ENCODE data around the gene ARG2. TPM values are rescaled to one million over a fixed set of nuclear protein-coding genes. Genes with fewer than 3 reads are reported as not detected.

Gene ARG2
- total and polyA plus RNA-seq, 9 of the 15 experiments (the other 6 are each of a cell fraction or from before 2014, with no cell fraction given) = 6.2 to 75.0 (median 17.8) TPM

DNA sequence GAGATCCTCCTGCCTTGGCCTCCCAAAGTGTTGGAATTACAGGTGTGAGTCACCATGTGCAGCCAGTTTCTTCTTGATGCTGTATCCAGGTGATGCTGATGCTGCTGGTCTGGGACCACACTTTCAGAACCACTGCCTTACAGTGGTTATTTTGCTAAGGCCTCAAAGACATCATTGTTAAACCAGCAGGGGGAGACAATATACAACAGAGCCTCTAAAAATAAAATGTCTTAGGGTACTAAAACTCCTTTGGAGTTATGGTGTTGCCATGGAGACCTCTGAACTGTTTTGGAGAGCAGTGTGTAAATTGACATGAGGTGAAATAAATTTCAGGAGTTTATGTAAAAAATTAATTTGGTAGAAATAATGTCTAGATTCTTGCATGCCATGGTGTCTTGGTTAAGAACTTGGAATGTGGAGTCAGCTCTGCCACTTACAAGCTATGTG lies 1.1 kb upstream of the ARG2 start:
- Histone ChIP-seq H4K20me1 (replicated peaks; ENCODE audit: control insufficient read depth, insufficient read depth, low read length) (no peaks in the 10 kb centered on the region), H3K9me1 (ENCODE audit: control insufficient read depth, insufficient read depth, low read length) (no peaks in the 10 kb centered on the region), H3K9me3 (replicated peaks; ENCODE audit: control insufficient read depth, insufficient read depth, low read depth, low read length) (no peaks in the 10 kb centered on the region), H3K36me3 (ENCODE audit: control insufficient read depth, insufficient read depth, low read length) (no peaks in the 10 kb centered on the region; the same call in 2 of the 3 replicates), H3K27me3 (ENCODE audit: control insufficient read depth in 2 of 2, insufficient read depth in 2 of 2, low read length in 2 of 2) (no peaks in the 10 kb centered on the region), H2AFZ (ENCODE audit: low read depth, low read length) (no peak overlapping the region), H3K4me1 (replicated peaks in 1 of 2; ENCODE audit: control insufficient read depth in 2 of 2, insufficient read depth in 2 of 2, low read length in 2 of 2) (peaks cover 14 to 25% of the 10 kb centered on the region in 2 experiments; a peak in 4 of 5 replicates), H3K79me2 (ENCODE audit: control insufficient read depth, insufficient read depth, low read length) (peaks cover 4% of the 10 kb centered on the region; the same call in 2 of the 3 replicates), H3K4me2 (ENCODE audit: insufficient read depth, low read length) (no peak overlapping the region), H3K27ac (ENCODE audit: extremely low read depth, low read depth, low read length) (peak overlapping the region; percentile 58; the same call in 1 of the 3 replicates), H3K4me3 (no peak overlapping the region), H3K9ac (ENCODE audit: insufficient read depth in 1 of 2, low read depth in 2 of 2, low read length in 2 of 2) (no peak overlapping the region)
- ATAC-seq (peak; percentile 68), DNase-seq (ENCODE audit: extremely low read depth in 1 of 4, low spot score in 3 of 4) (peak; percentile 42 to 68 (median 48)), FAIRE-seq (peak; percentile 40)
- ChIA-PET CTCF (ENCODE audit: low intra/inter-chr PET ratio) (interaction anchor here (1.0 to 3.3 kb wide), 3 partner anchors 46 to 86 kb away, joined by 4 to 19 read pairs (median 14); no protein-coding TSS in a partner anchor), POLR2A (interaction anchor here (0.6 to 1.9 kb wide), 6 partner anchors 14 to 155 kb away, joined by 3 to 6 read pairs (median 4); no protein-coding TSS in a partner anchor)
- intact Hi-C loops (cut with micrococcal nuclease) = loop anchor here (1.0 kb wide), 2 partner anchors 49 to 86 kb away; no protein-coding TSS in a partner anchor
- in situ Hi-C loops (cut with MboI) = no loop called here
- no TSS peak for BruUV-seq (replicated peaks)
- peak; percentile 67 for TF ChIP-seq SMC3 (conservative IDR thresholded peaks at IDR 0.05; ENCODE audit: insufficient read depth, low read depth, low read length)
- TF ChIP-seq, protein P1, sequence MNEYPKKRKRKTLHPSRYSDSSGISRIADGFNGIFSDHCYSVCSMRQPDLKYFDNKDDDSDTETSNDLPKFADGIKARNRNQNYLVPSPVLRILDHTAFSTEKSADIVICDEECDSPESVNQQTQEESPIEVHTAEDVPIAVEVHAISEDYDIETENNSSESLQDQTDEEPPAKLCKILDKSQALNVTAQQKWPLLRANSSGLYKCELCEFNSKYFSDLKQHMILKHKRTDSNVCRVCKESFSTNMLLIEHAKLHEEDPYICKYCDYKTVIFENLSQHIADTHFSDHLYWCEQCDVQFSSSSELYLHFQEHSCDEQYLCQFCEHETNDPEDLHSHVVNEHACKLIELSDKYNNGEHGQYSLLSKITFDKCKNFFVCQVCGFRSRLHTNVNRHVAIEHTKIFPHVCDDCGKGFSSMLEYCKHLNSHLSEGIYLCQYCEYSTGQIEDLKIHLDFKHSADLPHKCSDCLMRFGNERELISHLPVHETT (CRISPR knock-in tag; conservative IDR thresholded peaks at IDR 0.05 in 1 of 2, IDR thresholded peaks at IDR 0.05 in 1 of 2) = no peak
- TF ChIP-seq, protein P2, sequence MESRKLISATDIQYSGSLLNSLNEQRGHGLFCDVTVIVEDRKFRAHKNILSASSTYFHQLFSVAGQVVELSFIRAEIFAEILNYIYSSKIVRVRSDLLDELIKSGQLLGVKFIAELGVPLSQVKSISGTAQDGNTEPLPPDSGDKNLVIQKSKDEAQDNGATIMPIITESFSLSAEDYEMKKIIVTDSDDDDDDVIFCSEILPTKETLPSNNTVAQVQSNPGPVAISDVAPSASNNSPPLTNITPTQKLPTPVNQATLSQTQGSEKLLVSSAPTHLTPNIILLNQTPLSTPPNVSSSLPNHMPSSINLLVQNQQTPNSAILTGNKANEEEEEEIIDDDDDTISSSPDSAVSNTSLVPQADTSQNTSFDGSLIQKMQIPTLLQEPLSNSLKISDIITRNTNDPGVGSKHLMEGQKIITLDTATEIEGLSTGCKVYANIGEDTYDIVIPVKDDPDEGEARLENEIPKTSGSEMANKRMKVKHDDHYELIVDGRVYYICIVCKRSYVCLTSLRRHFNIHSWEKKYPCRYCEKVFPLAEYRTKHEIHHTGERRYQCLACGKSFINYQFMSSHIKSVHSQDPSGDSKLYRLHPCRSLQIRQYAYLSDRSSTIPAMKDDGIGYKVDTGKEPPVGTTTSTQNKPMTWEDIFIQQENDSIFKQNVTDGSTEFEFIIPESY (CRISPR knock-in tag; IDR thresholded peaks at IDR 0.05) = no peak
- TF ChIP-seq MYNN (IDR thresholded peaks at IDR 0.05) = 0 out of 2 replicates have a peak, but pooled peaks have one; percentile 17
- TF ChIP-seq MYNN (CRISPR knock-in tag; IDR thresholded peaks at IDR 0.05) = no peak
- TF ChIP-seq, protein P3, sequence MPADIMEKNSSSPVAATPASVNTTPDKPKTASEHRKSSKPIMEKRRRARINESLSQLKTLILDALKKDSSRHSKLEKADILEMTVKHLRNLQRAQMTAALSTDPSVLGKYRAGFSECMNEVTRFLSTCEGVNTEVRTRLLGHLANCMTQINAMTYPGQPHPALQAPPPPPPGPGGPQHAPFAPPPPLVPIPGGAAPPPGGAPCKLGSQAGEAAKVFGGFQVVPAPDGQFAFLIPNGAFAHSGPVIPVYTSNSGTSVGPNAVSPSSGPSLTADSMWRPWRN (IDR thresholded peaks at IDR 0.05; ENCODE audit: low read depth) = no peak
- no peak for TF ChIP-seq IFI16 (CRISPR knock-in tag; IDR thresholded peaks at IDR 0.05)
- TF ChIP-seq, protein P4, sequence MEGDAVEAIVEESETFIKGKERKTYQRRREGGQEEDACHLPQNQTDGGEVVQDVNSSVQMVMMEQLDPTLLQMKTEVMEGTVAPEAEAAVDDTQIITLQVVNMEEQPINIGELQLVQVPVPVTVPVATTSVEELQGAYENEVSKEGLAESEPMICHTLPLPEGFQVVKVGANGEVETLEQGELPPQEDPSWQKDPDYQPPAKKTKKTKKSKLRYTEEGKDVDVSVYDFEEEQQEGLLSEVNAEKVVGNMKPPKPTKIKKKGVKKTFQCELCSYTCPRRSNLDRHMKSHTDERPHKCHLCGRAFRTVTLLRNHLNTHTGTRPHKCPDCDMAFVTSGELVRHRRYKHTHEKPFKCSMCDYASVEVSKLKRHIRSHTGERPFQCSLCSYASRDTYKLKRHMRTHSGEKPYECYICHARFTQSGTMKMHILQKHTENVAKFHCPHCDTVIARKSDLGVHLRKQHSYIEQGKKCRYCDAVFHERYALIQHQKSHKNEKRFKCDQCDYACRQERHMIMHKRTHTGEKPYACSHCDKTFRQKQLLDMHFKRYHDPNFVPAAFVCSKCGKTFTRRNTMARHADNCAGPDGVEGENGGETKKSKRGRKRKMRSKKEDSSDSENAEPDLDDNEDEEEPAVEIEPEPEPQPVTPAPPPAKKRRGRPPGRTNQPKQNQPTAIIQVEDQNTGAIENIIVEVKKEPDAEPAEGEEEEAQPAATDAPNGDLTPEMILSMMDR (IDR thresholded peaks at IDR 0.05 in 2 of 3, conservative IDR thresholded peaks at IDR 0.05 in 1 of 3; ENCODE audit: insufficient read depth in 2 of 3, low read depth in 1 of 3, low read length in 3 of 3) = peak; percentile 55 to 79 (median 72)
- TF ChIP-seq IRF2 (CRISPR knock-in tag; IDR thresholded peaks at IDR 0.05) = no peak
- no peak for TF ChIP-seq ZNF24 (IDR thresholded peaks at IDR 0.05)
- TF ChIP-seq, protein P5, sequence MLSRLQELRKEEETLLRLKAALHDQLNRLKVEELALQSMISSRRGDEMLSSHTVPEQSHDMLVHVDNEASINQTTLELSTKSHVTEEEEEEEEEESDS (CRISPR knock-in tag; IDR thresholded peaks at IDR 0.05) = no peak
- no peak for TF ChIP-seq SREBF2 (CRISPR knock-in tag; IDR thresholded peaks at IDR 0.05)
- no peak for TF ChIP-seq TRIM28 (IDR thresholded peaks at IDR 0.05)
- TF ChIP-seq RAD21 (CRISPR knock-in tag; conservative IDR thresholded peaks at IDR 0.05 in 1 of 2, IDR thresholded peaks at IDR 0.05 in 1 of 2) = peak; percentile 91 to 93
